ENCODE results near the gene RMC1. TPM values are rescaled to one million over a fixed set of nuclear protein-coding genes. Genes with fewer than 3 reads are reported as not detected.
A peak's percentile ranks its signal among the peaks of the same experiment; 100 is the strongest.
"Not testable (repeated sequence)": the region's sequence is repeated elsewhere in the genome, so short reads cannot be mapped to it uniquely, and the experiment has no call there.

RMC1 gene
- total and polyA plus RNA-seq, 7 donors = 11.8 to 38.1 (median 19.8) TPM

- H3K36me3 ChIP-seq = peaks cover under 1 to 31% (median 12%) of the 10 kb centered on the region in 4 donors
- no peaks in the 10 kb centered on the region for H3K27me3 ChIP-seq
- H3K9me3 ChIP-seq = no peaks in the 10 kb centered on the region
- DNase-seq = no peak
- intact Hi-C loops (cut with DNase I) = no loop called here
- 96 to 97% methylated on average over 7 of the region's 7 CpGs for WGBS, 2 donors
- TF ChIP-seq EP300 (IDR thresholded peaks at IDR 0.05) (no peak), POLR2AphosphoS5 (IDR thresholded peaks at IDR 0.05) (no peak), CTCF (IDR thresholded peaks at IDR 0.05) (no peak), POLR2A (IDR thresholded peaks at IDR 0.05) (no peak)
- H3K4me1 ChIP-seq = peaks cover 0 to 3% (median 0%) of the 10 kb centered on the region in 4 donors
- no peak overlapping the region for H3K4me3 ChIP-seq
- H3K27ac ChIP-seq = peak overlapping the region in 1 of 4 donors; percentile 3
These were observed 17.9 kb upstream of the RMC1 start for GRCh38 chr18:23485386-23485785.

GRCh38 chr18:23487738-23488570 lies 15.4 kb upstream of the RMC1 start:
- WGBS, 2 donors = 22 to 46% methylated on average over 14 of the region's 14 CpGs
- H3K27ac ChIP-seq = peak overlapping the region; percentile 24 to 79 (median 46)
- H3K36me3 ChIP-seq = peaks cover 0 to 5% (median 0%) of the 10 kb centered on the region in 4 donors
- intact Hi-C loops (cut with DNase I) = no loop called here
- TF ChIP-seq POLR2A (IDR thresholded peaks at IDR 0.05) (no peak), POLR2AphosphoS5 (IDR thresholded peaks at IDR 0.05) (no peak), EP300 (IDR thresholded peaks at IDR 0.05) (no peak), CTCF (IDR thresholded peaks at IDR 0.05) (no peak)
- H3K4me1 ChIP-seq = peaks cover 0 to 3% (median 0%) of the 10 kb centered on the region in 4 donors
- no peaks in the 10 kb centered on the region for H3K9me3 ChIP-seq
- no peak for DNase-seq
- no peaks in the 10 kb centered on the region for H3K27me3 ChIP-seq
- H3K4me3 ChIP-seq = peak overlapping the region in 3 of 4 donors; percentile 4 to 12 (median 11)

GRCh38 chr18:23489586-23489985 lies 13.7 kb upstream of the RMC1 start:
- H3K36me3 ChIP-seq; H3K4me1 ChIP-seq; H3K4me3 ChIP-seq; H3K9me3 ChIP-seq; DNase-seq; intact Hi-C loops (cut with DNase I); H3K27ac ChIP-seq; H3K27me3 ChIP-seq: not testable (repeated sequence)
- WGBS, 2 donors = 87 to 94% methylated on average over 5 of the region's 5 CpGs

- H3K27me3 ChIP-seq = no peaks in the 10 kb centered on the region
- no peaks in the 10 kb centered on the region for H3K9me3 ChIP-seq
- H3K4me1 ChIP-seq = no peaks in the 10 kb centered on the region
- H3K4me3 ChIP-seq = no peak overlapping the region
- 83 to 94% methylated on average over 1 of the region's 1 CpG for WGBS, 2 donors
- intact Hi-C loops (cut with DNase I) = no loop called here
- no peak overlapping the region for H3K27ac ChIP-seq
- no peaks in the 10 kb centered on the region for H3K36me3 ChIP-seq
- TF ChIP-seq POLR2A (IDR thresholded peaks at IDR 0.05) (no peak), EP300 (IDR thresholded peaks at IDR 0.05) (no peak), CTCF (IDR thresholded peaks at IDR 0.05) (no peak), POLR2AphosphoS5 (IDR thresholded peaks at IDR 0.05) (no peak)
- no peak for DNase-seq
These were observed 9.7 kb upstream of the RMC1 start for GRCh38 chr18:23493654-23494053.

GRCh38 chr18:23494992-23495391 lies 8.3 kb upstream of the RMC1 start:
- no peaks in the 10 kb centered on the region for H3K36me3 ChIP-seq
- no peaks in the 10 kb centered on the region for H3K4me1 ChIP-seq
- no peaks in the 10 kb centered on the region for H3K27me3 ChIP-seq
- DNase-seq = no peak
- no peak overlapping the region for H3K27ac ChIP-seq
- intact Hi-C loops (cut with DNase I) = no loop called here
- WGBS, 2 donors = 93 to 95% methylated on average over 1 of the region's 1 CpG
- no peaks in the 10 kb centered on the region for H3K9me3 ChIP-seq
- no peak for TF ChIP-seq POLR2AphosphoS5 (IDR thresholded peaks at IDR 0.05)
- no peak for TF ChIP-seq CTCF (IDR thresholded peaks at IDR 0.05)
- no peak for TF ChIP-seq EP300 (IDR thresholded peaks at IDR 0.05)
- TF ChIP-seq POLR2A (IDR thresholded peaks at IDR 0.05) = no peak
- no peak overlapping the region for H3K4me3 ChIP-seq

Data from sigmoid colon (tissue), 7 donors.